ENCODE measurements around the gene BORA. TPM values are rescaled to one million over a fixed set of nuclear protein-coding genes. Genes with fewer than 3 reads are reported as not detected.

The BORA gene
- total RNA-seq, 4 donors from 2014 or later: 0.78 to 3.3 (median 1.9) TPM

GRCh38 chr13:72737033-72737432 is 9.3 kb downstream of the BORA start:
- 89 to 91% methylated on average over 3 of the region's 3 CpGs for WGBS, 2 donors
- no peaks in the 10 kb centered on the region for H3K4me1 ChIP-seq
- H3K36me3 ChIP-seq: peaks cover 0 to 20% (median 0%) of the 10 kb centered on the region in 3 donors
- TF ChIP-seq EP300 (IDR thresholded peaks at IDR 0.05) (no peak), CTCF (IDR thresholded peaks at IDR 0.05) (no peak), POLR2A (IDR thresholded peaks at IDR 0.05) (no peak)
- no peaks in the 10 kb centered on the region for H3K27me3 ChIP-seq
- H3K9me3 ChIP-seq: no peaks in the 10 kb centered on the region
- H3K27ac ChIP-seq: no peak overlapping the region
- no peak overlapping the region for H3K4me3 ChIP-seq
- DNase-seq (ENCODE audit: low spot score in 2 of 2): no peak

- H3K9me3 ChIP-seq: no peaks in the 10 kb centered on the region
- no peak overlapping the region for H3K4me3 ChIP-seq
- 70 to 73% methylated on average over 1 of the region's 1 CpG for whole genome bisulfite sequencing, 2 donors
- H3K36me3 ChIP-seq: peaks cover 0 to 21% (median 0%) of the 10 kb centered on the region in 3 donors
- no peak overlapping the region for H3K27ac ChIP-seq
- DNase-seq (ENCODE audit: low spot score in 2 of 2): no peak
- H3K27me3 ChIP-seq: no peaks in the 10 kb centered on the region
- H3K4me1 ChIP-seq: no peaks in the 10 kb centered on the region
- no peak for TF ChIP-seq POLR2A (IDR thresholded peaks at IDR 0.05)
- no peak for TF ChIP-seq CTCF (IDR thresholded peaks at IDR 0.05)
- TF ChIP-seq EP300 (IDR thresholded peaks at IDR 0.05): no peak
Observed at GRCh38 chr13:72740015-72740414, 12.3 kb downstream of the BORA start.

GRCh38 chr13:72745260-72745659 is 17.5 kb downstream of the BORA start:
- H3K4me3 ChIP-seq: no peak overlapping the region
- TF ChIP-seq POLR2A (IDR thresholded peaks at IDR 0.05) (no peak), CTCF (IDR thresholded peaks at IDR 0.05) (no peak), EP300 (IDR thresholded peaks at IDR 0.05) (no peak)
- no peak overlapping the region for H3K27ac ChIP-seq
- peaks cover 0 to 53% (median 0%) of the 10 kb centered on the region in 3 donors for H3K36me3 ChIP-seq
- WGBS, 2 donors: 65 to 85% methylated on average over 1 of the region's 1 CpG
- H3K9me3 ChIP-seq: no peaks in the 10 kb centered on the region
- H3K4me1 ChIP-seq: no peaks in the 10 kb centered on the region
- H3K27me3 ChIP-seq: no peaks in the 10 kb centered on the region
- no peak for DNase-seq (ENCODE audit: low spot score in 2 of 2)

GRCh38 chr13:72751220-72751619 is 23.5 kb downstream of the BORA start:
- Histone ChIP-seq H3K4me3 (no peak overlapping the region), H3K36me3 (peaks cover 0 to 83% (median 0%) of the 10 kb centered on the region in 3 donors)

GRCh38 chr13:72754111-72754510 is 26.4 kb downstream of the BORA start:
- WGBS, 2 donors: 90 to 93% methylated on average over 6 of the region's 6 CpGs
- no peak overlapping the region for H3K27ac ChIP-seq
- peaks cover 0 to 87% (median 21%) of the 10 kb centered on the region in 3 donors for H3K36me3 ChIP-seq
- no peak overlapping the region for H3K4me3 ChIP-seq
- no peaks in the 10 kb centered on the region for H3K4me1 ChIP-seq
- H3K27me3 ChIP-seq: no peaks in the 10 kb centered on the region
- no peak for TF ChIP-seq EP300 (IDR thresholded peaks at IDR 0.05)
- no peak for TF ChIP-seq POLR2A (IDR thresholded peaks at IDR 0.05)
- TF ChIP-seq CTCF (IDR thresholded peaks at IDR 0.05): no peak
- DNase-seq (ENCODE audit: low spot score in 2 of 2): no peak
- H3K9me3 ChIP-seq: no peaks in the 10 kb centered on the region

More at GRCh38 chr13:72751220-72751619, 23.5 kb downstream of the BORA start:
- no peaks in the 10 kb centered on the region for H3K4me1 ChIP-seq
- no peaks in the 10 kb centered on the region for H3K9me3 ChIP-seq
- no peaks in the 10 kb centered on the region for H3K27me3 ChIP-seq
- TF ChIP-seq POLR2A (IDR thresholded peaks at IDR 0.05): no peak
- H3K27ac ChIP-seq: no peak overlapping the region
- no peak for DNase-seq (ENCODE audit: low spot score in 2 of 2)

Data from tibial nerve (tissue), 4 donors.